Tibial artery (tissue), 4 donors: ENCODE results near the gene WBP2.

ENCODE experiments used
- DNase-seq, 2 donors: peaks; one replicate each; pipeline ENCODE4 v3.0.0-alpha.2; 2019
- H3K27ac ChIP-seq, 2 donors: fragments of 200-600 bp; sonication (generic) in 1 of 2; 1 replicate in 1 of 2; 2 replicates in 1 of 2; pipeline ENCODE4 v1.5.1; 2018 to 2019; ENCODE audit warnings: mild to moderate bottlenecking in 1 of 2
- H3K27me3 ChIP-seq, 2 donors: fragments of 200-600 bp; sonication (generic) in 1 of 2; one replicate each; pipeline versions ENCODE4 v1.5.1 to v1.6.0; 2016 to 2019
- H3K36me3 ChIP-seq, 3 donors: fragments of 200-600 bp; sonication (generic) in 2 of 3; one replicate each; pipeline ENCODE4 v1.5.1; 2016 to 2019; ENCODE audit warnings: mild to moderate bottlenecking in 2 of 3
- H3K4me1 ChIP-seq, 4 donors: fragments of 200-600 bp; sonication (generic) in 2 of 4; 1 replicate in 3 of 4; 2 replicates in 1 of 4; pipeline ENCODE4 v1.5.1; 2016 to 2019
- H3K4me3 ChIP-seq, 2 donors: fragments of 200-600 bp; sonication (generic) in 1 of 2; 1 replicate in 1 of 2; 2 replicates in 1 of 2; pipeline ENCODE4 v1.5.1; 2018 to 2019; ENCODE audit warnings: mild to moderate bottlenecking in 2 of 2
- H3K9me3 ChIP-seq, 3 donors: fragments of 200-600 bp; sonication (generic) in 1 of 3; one replicate each; pipeline ENCODE4 v1.5.1; 2016 to 2019
- CTCF ChIP-seq, 2 experiments: fragments of 200-600 bp in 1 of 2; fragments of 450-650 bp in 1 of 2; IDR thresholded peaks; one replicate each; pipeline ENCODE4 v1.5.1; 2017 to 2019; ENCODE audit warnings: antibody characterized with exemption in 2 of 2, mild to moderate bottlenecking in 1 of 2, moderate library complexity in 1 of 2
- intact Hi-C: fragments of 100-400 bp; cut with DNase I; formaldehyde crosslinking; loops from one replicate; pipeline ENCODE4 v1.15.0; 2023; ENCODE audit warnings: low total_unique reads

WBP2 gene

DNA sequence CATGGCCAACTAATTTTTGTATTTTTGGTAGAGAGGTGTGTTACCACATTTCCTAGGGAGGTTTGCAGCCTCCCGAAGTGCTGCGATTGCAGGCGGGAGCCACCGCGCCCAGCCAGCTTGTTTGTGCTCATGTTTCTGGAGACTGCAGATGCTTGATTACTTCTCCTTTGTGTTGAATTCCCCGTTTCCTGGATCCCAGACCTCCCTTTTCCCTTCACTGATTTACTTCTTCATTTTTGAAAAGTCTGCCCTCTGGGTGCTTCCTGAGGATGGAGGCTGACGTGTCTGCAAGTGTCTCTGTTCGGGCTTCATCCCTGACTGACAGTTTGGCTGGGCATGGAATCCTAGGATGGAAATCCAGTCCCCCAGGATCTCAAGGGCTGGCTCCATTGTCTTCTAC, 30.3 kb upstream of the WBP2 start:
- no peaks in the 10 kb centered on the region for H3K9me3 ChIP-seq
- H3K36me3 ChIP-seq, result peaks cover 0 to 24% (median 12%) of the 10 kb centered on the region in 3 donors
- no peak for TF ChIP-seq CTCF (IDR thresholded peaks at IDR 0.05)
- no peak for DNase-seq
- H3K27me3 ChIP-seq, result no peaks in the 10 kb centered on the region
- no peaks in the 10 kb centered on the region for H3K4me1 ChIP-seq
- intact Hi-C loops, result loop anchor here (5.0 kb wide), 1 partner anchor 43 kb away; the partner anchor contains the start of gene UNC13D
- no peak overlapping the region for H3K27ac ChIP-seq
- no peak overlapping the region for H3K4me3 ChIP-seq

DNA sequence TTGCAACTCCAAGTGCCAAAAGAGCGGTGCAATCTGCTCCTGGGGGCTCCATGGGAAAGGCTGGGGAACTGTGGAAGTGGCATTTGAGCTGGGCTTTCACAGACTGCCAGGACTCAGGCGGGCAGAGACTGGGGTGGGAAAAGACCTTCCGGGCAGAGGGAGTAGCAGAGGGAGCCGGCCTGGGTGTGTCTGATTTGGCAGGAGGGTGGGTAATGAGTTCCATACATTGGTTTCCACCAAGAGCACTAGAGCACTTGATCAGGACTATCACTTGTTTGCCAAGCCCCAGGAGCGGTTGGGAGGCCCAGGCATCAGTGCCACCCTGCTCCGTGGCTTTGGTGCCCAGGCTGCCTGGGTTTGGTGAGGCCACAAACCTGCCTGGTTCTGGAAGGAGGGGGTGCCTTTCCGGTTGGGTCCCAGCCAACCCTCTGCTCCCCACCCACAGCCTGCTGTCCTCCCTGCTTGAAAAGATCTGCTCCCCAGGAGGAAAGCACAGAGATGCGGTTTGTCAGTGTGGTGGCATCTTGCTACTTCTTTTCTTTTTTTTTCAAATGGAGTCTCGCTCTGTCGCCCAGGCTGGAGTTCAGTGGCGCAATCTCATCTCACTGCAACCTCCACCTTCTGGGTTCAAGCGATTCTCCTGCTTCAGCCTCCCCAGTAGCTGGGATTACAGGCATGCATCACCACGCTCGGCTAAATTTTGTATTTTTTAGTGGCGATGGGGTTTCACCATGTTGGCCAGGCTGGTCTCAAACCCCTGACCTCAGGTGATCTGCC, 26.7 kb upstream of the WBP2 start:
- no peak for DNase-seq
- TF ChIP-seq CTCF (IDR thresholded peaks at IDR 0.05), result no peak
- Histone ChIP-seq H3K9me3 (no peaks in the 10 kb centered on the region), H3K36me3 (no peaks in the 10 kb centered on the region), H3K27me3 (no peaks in the 10 kb centered on the region), H3K4me3 (no peak overlapping the region), H3K4me1 (peaks cover 0 to 8% (median 4%) of the 10 kb centered on the region in 4 donors), H3K27ac (no peak overlapping the region)
- intact Hi-C loops, result no loop called here

- H3K9me3 ChIP-seq, result no peaks in the 10 kb centered on the region
- TF ChIP-seq CTCF (IDR thresholded peaks at IDR 0.05), result no peak
- no peak overlapping the region for H3K27ac ChIP-seq
- intact Hi-C loops, result no loop called here
- H3K4me3 ChIP-seq, result no peak overlapping the region
- no peaks in the 10 kb centered on the region for H3K27me3 ChIP-seq
- DNase-seq, result no peak
- peaks cover 0 to 8% (median 5%) of the 10 kb centered on the region in 3 donors for H3K36me3 ChIP-seq
- H3K4me1 ChIP-seq, result peaks cover 5 to 24% (median 20%) of the 10 kb centered on the region in 4 donors
Measured at GRCh38 chr17:75880266-75880665, 25.1 kb upstream of the WBP2 start.

- peak within 1 kb of the TSS; percentile 87 to 97 for H3K27ac ChIP-seq
- DNase-seq, result peak; percentile 69 to 90
- H3K4me3 ChIP-seq, result peak within 1 kb of the TSS; percentile 64 to 79
- H3K9me3 ChIP-seq, result no peaks in the 10 kb centered on the region
- H3K27me3 ChIP-seq, result no peaks in the 10 kb centered on the region
- peaks cover 12 to 43% (median 39%) of the 10 kb centered on the region in 4 donors for H3K4me1 ChIP-seq
- intact Hi-C loops, result no loop called here
- TF ChIP-seq CTCF (IDR thresholded peaks at IDR 0.05), result peak; percentile 33 to 45
- peaks cover 9 to 25% (median 21%) of the 10 kb centered on the region in 3 donors for H3K36me3 ChIP-seq
Measured at GRCh38 chr17:75878174-75878998, 23.3 kb upstream of the WBP2 start, which contains the start of gene TRIM47. TRIM47 (minus strand) TSS chr17:75878581; CDS start chr17:75878548, 33 bp downstream.

DNA sequence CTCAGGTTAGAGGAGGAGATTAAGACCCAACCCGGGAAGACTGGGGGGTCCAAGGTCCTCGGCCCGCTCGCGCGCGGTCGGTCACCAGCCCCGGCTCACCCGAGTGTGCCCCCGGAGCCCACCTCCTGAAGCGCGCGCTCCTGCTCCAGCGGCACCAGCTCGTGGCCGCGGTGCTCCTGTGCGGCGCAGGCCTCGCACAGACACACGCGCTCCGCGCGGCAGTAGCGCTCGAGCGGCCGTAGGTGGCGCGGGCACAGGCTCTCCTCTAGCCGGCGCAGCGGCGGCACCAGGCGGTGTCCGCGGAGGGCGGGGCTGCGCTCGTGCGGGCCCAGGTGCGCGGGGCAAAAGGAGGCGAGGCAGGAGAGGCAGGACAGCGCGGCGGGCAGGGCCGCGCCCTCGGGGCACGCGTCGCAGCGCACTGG, 22.6 kb upstream of the WBP2 start:
- Histone ChIP-seq H3K36me3 (peaks cover 9 to 25% (median 21%) of the 10 kb centered on the region in 3 donors), H3K9me3 (no peaks in the 10 kb centered on the region), H3K4me1 (peaks cover 17 to 49% (median 45%) of the 10 kb centered on the region in 4 donors), H3K27ac (peak overlapping the region; percentile 87 to 97), H3K27me3 (no peaks in the 10 kb centered on the region), H3K4me3 (peak overlapping the region; percentile 64 to 79)
- intact Hi-C loops, result no loop called here
- peak; percentile 61 to 82 for DNase-seq
- peak; percentile 39 to 60 for TF ChIP-seq CTCF (IDR thresholded peaks at IDR 0.05)
